Right lobe of liver (tissue), 4 donors: ENCODE results near the gene SLC37A2.

Source experiments
- CTCF ChIP-seq, 4 donors: fragments of 200-600 bp in 3 of 4; fragments of 450-650 bp in 1 of 4; IDR thresholded peaks; one replicate each; pipeline versions ENCODE4 v1.5.1 to v1.8.0; 2016 to 2022; ENCODE audit warnings: antibody characterized with exemption in 4 of 4, mild to moderate bottlenecking in 2 of 4
- POLR2A ChIP-seq: fragments of 450-650 bp; IDR thresholded peaks from one replicate; pipeline ENCODE4 v1.6.1; 2017; ENCODE audit warnings: antibody characterized with exemption, mild to moderate bottlenecking
- donor health status: DM: no; HTN: no; CAD: no.
- donor health status: DM: no; HTN: no; CAD: no.
- donor health status: DM: no; HTN: yes; CAD: no.

DNA sequence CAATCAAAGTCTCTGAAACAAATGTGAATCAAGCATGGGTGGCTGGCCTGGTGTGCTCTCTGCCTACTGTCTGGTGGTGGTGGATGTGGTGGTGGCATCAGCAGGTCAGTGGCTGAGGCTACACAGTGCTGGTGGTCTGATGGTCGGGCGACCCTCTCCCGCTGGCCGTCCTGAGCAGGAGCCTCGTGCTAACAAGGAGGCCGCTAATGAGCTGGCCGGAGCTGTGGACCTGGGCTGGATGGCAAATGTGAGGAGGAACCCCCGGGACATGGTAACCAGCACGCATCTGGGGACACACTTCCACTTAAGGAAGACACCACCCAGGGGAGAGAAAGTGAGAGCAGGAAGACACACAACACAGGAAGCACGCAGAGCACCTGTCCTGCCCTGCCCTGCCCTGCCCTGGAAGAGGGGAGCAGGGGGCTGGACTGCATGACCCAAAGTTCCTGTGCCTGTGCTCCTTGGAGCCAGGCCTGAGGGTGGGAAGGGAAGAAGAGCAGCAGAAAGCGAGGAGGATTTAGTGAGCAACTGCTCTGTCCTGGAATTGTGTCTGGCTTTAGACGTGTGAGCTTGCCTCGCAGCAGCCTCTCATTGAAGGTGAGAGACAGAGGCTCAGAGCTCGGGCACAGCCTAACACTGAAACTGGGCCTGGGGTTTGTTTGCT is 23.7 kb downstream of the SLC37A2 start:
- no peak for TF ChIP-seq CTCF (IDR thresholded peaks at IDR 0.05)
- no peak for TF ChIP-seq POLR2A
